HG03521 (cell line): ENCODE results near the gene KIAA0040.

ENCODE experiments used
- ATAC-seq: cut with Tn5 transposase; IDR thresholded peaks from one replicate; pipeline ENCODE4 v1.9.1; 2021; ENCODE audit warnings: mild to moderate bottlenecking, moderate library complexity; ENCODE audit not compliant: unreplicated experiment

The KIAA0040 gene

GRCh38 chr1:175145899-175146528 is 46.6 kb downstream of the KIAA0040 start:
- no peak for ATAC-seq

- no peak for ATAC-seq
Observed at GRCh38 chr1:175138579-175138978, 54.0 kb downstream of the KIAA0040 start.

GRCh38 chr1:175137369-175137768 is 55.2 kb downstream of the KIAA0040 start:
- no peak for ATAC-seq

DNA sequence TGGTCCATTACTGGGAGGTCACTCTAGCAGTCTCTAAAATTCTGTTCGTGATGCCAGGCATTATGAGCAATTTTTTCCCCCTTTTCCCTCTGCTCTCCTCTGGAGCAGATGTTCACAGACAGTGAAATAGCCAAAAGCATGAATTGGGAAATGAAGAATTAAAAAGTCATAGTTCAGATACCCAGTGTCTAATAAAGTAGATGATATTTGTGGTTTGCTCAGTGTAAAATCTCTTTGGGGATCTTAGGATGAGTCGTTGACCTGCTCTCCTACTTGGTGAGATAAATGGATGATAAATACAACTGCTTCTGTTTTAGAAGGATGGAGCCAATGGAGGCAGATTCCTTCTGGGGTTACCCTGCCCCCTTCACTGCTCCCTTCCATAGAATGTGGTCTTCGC is 56.3 kb downstream of the KIAA0040 start:
- ATAC-seq: no peak

- ATAC-seq: no peak
Observed at GRCh38 chr1:175134500-175134899, 58.1 kb downstream of the KIAA0040 start.

GRCh38 chr1:175133673-175134435 is 58.7 kb downstream of the KIAA0040 start:
- ATAC-seq: no peak

DNA sequence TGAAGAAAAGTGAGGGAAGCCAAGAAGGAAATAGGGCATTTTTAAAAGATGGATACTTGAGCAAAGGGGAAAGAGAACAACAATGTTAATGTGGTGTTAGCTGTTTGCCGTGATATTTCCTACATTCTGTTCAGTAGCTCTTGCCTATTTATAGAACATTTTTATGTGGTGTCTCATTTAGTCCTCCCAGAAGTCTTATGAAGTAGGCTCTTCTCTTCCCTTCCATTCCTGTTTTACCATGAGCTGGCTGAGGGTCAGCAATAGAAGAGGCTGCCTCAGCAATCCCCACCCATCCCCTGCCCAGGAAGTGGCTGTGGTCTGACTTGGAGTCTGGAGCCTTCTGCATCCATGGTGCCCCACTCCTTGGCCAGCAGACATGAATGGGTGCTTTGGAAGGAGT is 60.1 kb downstream of the KIAA0040 start:
- no peak for ATAC-seq

- no peak for ATAC-seq
Observed at GRCh38 chr1:175131095-175131494, 61.5 kb downstream of the KIAA0040 start.

GRCh38 chr1:175130649-175131045 is 61.9 kb downstream of the KIAA0040 start:
- no peak for ATAC-seq

GRCh38 chr1:175129997-175130648 is 62.5 kb downstream of the KIAA0040 start:
- no peak for ATAC-seq

DNA sequence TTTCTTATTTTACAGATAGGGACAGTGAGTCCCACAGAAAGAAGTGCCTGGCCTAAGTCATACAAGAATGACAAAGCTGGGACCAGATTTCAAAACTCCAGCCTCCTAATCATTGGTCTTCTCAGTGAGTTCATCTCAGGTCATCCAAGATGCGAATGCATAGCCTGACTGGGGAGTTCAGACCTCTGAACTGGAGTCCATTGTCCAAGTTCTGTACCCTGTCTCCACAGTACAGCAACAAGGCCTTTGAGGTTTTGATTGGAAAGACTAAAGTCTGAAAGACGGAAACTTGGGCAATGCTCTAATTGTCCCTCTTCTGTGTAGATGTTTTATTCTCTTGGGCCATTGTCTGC is 63.0 kb downstream of the KIAA0040 start:
- ATAC-seq: no peak

DNA sequence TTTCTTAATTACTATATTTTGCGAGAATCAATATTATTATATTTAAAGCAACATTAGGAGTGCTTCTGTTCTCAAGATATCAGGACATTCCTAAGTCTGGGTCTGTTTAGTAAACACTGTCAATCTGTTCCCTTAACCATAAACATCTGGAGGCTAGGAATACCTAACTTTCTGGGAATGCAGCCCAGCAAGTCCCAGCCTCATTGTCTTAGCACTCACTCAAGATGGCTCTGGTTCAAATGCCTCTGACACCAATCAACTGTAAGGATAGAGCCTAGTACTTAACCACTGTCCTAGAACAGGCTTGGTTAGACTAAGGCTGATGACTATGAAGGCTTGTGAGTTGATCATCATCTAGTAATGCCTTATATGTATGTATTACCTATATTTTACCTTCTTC is 63.4 kb downstream of the KIAA0040 start:
- no peak for ATAC-seq

DNA sequence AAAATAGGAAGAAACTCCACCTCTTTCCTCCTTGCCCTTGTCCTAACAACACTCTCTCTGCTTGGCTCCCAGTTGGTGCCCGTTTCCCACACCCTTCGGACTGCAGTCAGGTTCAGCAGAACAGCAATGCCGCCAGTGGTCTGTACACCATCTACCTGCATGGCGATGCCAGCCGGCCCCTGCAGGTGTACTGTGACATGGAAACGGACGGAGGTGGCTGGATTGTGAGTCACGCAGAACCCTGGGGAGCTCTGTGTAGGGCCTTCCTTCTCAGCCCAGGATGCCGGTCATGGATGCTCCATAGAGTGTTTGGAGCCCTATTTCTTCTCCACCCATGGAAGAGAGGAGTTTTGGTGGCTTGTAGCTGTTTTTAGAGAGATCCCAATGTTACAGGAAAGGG is 64.1 kb downstream of the KIAA0040 start:
- ATAC-seq: no peak

DNA sequence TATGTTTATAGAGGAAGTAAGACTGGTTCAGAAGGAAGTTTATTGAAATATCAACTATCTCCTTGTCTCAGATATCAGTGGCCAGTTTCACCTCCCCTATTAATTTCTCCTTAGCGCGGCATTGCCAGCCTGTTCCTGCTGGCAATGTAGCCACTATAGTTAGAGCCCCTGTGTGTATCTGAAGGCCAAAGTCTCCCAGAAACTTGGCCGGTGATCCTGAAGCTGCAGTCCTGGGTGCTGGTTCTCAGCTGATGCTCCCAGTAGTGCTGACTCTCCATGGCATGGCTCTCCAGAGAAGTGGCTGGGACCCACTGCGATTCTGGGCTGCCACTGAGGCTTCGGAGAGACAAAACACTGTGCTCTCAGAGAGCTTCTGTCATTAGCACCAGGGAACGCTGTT is 65.0 kb downstream of the KIAA0040 start:
- no peak for ATAC-seq

- no peak for ATAC-seq
Observed at GRCh38 chr1:175126347-175126746, 66.2 kb downstream of the KIAA0040 start.

- no peak for ATAC-seq
Observed at GRCh38 chr1:175124861-175125260, 67.7 kb downstream of the KIAA0040 start.

DNA sequence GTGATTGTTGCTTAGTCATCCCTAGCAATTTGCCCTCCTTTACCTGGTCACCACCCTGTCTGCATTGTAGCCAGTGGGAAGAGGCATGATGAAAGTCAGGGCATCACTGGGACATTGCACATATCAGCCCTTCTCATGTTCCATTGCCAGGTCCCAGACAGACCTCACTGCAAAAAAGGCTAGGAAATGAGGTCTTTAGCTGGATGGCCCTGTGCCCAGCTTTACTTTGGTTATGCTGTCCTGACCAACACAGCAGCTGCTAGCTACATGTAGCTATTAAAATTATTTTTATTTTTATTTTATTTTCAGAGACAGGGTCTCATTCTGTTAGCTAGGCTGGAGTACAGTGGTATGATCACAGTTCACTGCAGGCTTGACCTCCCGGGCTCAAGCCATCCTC is 72.1 kb downstream of the KIAA0040 start:
- no peak for ATAC-seq

DNA sequence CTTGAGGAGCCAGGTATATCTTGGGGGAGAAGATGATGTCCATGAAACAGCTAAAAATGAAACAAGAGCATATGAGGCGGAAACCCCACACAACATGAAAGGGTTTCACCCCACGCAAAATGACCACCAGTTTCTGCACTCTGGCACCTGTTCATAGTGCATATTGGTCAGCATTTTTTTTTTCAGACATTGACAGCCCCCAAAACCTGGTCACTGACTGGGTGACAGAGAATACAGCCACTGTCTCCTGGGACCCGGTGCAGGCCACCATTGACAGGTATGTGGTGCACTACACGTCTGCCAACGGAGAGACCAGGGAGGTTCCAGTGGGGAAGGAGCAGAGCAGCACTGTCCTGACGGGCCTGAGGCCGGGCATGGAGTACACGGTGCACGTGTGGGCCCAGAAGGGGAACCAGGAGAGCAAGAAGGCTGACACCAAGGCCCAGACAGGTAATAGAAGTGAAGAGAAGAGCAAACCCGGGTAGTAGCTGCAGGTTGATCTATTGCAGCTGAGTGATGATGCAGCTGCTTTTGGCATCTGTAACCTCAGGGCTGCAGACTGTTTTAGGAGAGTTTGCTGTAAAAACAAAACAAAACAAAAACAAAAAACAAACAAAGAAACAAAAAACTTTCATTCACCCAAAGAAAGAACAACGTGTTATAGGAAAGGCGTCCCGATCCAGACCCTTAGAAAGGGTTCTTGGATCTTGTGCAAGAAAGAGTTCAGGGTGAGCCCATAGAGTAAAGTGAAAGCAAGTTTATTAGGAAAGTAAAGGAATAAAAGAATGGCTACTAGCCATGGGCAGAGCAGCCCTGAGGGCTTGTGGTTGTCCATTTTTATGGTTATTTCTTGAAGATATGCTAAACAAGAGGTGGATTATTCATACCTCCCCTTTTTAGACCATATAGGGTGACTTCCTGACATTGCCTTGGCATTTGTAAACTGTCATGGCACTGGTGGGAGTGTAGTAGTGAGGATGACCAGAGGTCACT is 73.9 kb downstream of the KIAA0040 start:
- ATAC-seq: no peak

DNA sequence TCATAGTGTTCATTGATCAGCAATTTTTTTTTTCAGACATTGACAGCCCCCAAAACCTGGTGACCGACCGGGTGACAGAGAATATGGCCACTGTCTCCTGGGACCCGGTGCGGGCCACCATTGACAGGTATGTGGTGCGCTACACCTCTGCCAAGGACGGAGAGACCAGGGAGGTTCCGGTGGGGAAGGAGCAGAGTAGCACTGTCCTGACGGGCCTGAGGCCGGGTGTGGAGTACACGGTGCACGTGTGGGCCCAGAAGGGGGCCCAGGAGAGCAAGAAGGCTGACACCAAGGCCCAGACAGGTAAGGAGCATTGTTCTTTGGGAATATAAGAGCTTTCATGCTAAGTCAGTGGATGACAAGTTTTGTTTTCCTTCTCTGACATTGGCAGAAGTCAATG is 75.7 kb downstream of the KIAA0040 start:
- ATAC-seq: no peak

DNA sequence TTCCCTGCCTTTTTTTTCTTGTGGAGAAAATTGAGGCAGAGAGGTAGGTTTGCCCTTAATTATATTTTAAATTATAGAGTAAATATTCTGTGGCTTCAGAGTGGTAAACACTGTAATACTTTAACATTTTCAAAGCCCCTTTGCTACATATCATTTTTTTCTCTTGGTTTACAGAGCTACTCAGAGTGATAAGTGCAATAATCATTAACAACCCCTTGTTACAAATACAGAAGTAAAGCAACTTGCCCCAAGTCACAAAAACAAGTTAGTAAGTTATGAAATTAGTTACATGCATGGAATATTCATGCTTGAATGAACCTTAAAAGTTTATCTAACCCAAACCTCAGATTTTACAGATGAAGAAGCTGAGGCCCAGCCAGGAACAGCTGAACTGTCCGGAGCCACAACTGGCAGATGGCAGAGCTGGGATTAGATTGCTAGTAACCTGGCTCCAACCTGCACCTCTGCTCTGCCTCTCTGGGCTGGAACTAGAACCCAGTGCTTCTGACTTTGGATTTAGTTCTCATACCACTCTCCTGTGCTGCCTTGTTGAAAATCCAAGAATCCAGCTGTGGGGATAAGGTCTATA is 76.3 kb downstream of the KIAA0040 start:
- ATAC-seq: no peak

- ATAC-seq: no peak
Observed at GRCh38 chr1:175114996-175115395, 77.6 kb downstream of the KIAA0040 start.
